ENCODE data around the gene IL1A. TPM values are rescaled to one million over a fixed set of nuclear protein-coding genes. Genes with fewer than 3 reads are reported as not detected.
A peak's percentile ranks its signal among the peaks of the same experiment; 100 is the strongest.

The IL1A gene
- total and polyA plus RNA-seq, 9 of the 15 experiments (the other 6 are each of a cell fraction or from before 2014, with no cell fraction given) = 0.03 to 0.27 (median 0.14) TPM; not detected in 2

DNA sequence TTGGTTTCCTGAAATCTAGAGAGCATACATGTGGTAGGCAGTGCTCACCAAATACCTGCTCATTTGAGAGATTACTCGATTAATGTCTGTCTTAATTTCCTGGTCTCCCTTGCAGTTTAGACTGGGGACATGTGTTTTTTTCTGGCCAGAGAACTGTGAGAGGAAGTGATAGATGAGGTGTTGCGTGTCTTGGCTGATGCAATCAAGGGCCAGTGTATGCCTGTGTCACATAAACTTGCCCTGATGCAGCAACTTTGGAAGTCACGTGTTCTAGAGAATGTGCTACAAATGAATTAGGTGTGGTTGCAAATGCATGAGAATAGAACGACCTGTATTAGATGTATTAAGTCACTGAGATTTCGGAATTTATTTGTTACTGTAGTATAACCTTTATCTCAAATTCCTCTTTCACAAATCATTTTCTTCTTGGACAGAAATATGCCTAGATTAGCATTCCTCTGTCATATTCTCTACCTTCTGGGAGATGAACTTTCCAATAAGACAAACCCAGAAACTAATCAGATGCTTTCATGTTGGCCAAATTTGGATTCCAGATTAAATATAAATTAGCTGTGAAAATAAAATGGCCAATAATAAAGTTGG, 9.9 kb upstream of the IL1A start (continued):
- TF ChIP-seq TCF7 (IDR thresholded peaks at IDR 0.05; ENCODE audit: borderline replicate concordance) (no peak), MTA3 (IDR thresholded peaks at IDR 0.05; ENCODE audit: borderline replicate concordance) (peak; percentile 85), TFAM (CRISPR knock-in tag; conservative IDR thresholded peaks at IDR 0.05) (no peak), BCOR (IDR thresholded peaks at IDR 0.05) (peak; percentile 27; the same call in 1 of the 2 replicates), NKRF (IDR thresholded peaks at IDR 0.05; ENCODE audit: borderline replicate concordance) (peak; percentile 37; the same call in 1 of the 2 replicates), GTF2F1 (IDR thresholded peaks at IDR 0.05; ENCODE audit: low read depth, low read length) (no peak), ZNF445 (CRISPR knock-in tag; IDR thresholded peaks at IDR 0.05; ENCODE audit: low read depth) (no peak), OTX1 (CRISPR knock-in tag; IDR thresholded peaks at IDR 0.05) (0 out of 2 replicates have a peak, but pooled peaks have one; percentile 31), ZNF778 (CRISPR knock-in tag; IDR thresholded peaks at IDR 0.05) (no peak), TAL1 (IDR thresholded peaks at IDR 0.05) (peak; percentile 44), PREB (CRISPR knock-in tag; IDR thresholded peaks at IDR 0.05) (no peak), ZNF23 (CRISPR knock-in tag; IDR thresholded peaks at IDR 0.05) (no peak), RNF2 (IDR thresholded peaks at IDR 0.05) (peak; percentile 92), SMARCE1 (IDR thresholded peaks at IDR 0.05) (peak; percentile 83), HIVEP1 (CRISPR knock-in tag; IDR thresholded peaks at IDR 0.05) (0 out of 2 replicates have a peak, but pooled peaks have one; percentile 10), ZFPM2 (CRISPR knock-in tag; IDR thresholded peaks at IDR 0.05) (no peak), GATA2 (CRISPR knock-in tag; IDR thresholded peaks at IDR 0.05) (0 out of 2 replicates have a peak, but pooled peaks have one; percentile 34), E2F1 (CRISPR knock-in tag; IDR thresholded peaks at IDR 0.05) (no peak)
- TF ChIP-seq, protein P1, sequence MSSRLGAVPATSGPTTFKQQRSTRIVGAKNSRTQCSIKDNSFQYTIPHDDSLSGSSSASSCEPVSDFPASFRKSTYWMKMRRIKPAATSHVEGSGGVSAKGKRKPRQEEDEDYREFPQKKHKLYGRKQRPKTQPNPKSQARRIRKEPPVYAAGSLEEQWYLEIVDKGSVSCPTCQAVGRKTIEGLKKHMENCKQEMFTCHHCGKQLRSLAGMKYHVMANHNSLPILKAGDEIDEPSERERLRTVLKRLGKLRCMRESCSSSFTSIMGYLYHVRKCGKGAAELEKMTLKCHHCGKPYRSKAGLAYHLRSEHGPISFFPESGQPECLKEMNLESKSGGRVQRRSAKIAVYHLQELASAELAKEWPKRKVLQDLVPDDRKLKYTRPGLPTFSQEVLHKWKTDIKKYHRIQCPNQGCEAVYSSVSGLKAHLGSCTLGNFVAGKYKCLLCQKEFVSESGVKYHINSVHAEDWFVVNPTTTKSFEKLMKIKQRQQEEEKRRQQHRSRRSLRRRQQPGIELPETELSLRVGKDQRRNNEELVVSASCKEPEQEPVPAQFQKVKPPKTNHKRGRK (tag; IDR thresholded peaks at IDR 0.05) = no peak
- TF ChIP-seq, protein P2, sequence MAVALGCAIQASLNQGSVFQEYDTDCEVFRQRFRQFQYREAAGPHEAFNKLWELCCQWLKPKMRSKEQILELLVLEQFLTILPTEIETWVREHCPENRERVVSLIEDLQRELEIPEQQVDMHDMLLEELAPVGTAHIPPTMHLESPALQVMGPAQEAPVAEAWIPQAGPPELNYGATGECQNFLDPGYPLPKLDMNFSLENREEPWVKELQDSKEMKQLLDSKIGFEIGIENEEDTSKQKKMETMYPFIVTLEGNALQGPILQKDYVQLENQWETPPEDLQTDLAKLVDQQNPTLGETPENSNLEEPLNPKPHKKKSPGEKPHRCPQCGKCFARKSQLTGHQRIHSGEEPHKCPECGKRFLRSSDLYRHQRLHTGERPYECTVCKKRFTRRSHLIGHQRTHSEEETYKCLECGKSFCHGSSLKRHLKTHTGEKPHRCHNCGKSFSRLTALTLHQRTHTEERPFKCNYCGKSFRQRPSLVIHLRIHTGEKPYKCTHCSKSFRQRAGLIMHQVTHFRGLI (CRISPR knock-in tag; IDR thresholded peaks at IDR 0.05) = no peak; the same call in 1 of the 2 replicates
- TF ChIP-seq, protein P3, sequence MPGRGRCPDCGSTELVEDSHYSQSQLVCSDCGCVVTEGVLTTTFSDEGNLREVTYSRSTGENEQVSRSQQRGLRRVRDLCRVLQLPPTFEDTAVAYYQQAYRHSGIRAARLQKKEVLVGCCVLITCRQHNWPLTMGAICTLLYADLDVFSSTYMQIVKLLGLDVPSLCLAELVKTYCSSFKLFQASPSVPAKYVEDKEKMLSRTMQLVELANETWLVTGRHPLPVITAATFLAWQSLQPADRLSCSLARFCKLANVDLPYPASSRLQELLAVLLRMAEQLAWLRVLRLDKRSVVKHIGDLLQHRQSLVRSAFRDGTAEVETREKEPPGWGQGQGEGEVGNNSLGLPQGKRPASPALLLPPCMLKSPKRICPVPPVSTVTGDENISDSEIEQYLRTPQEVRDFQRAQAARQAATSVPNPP (IDR thresholded peaks at IDR 0.05; ENCODE audit: borderline replicate concordance, insufficient read depth, insufficient read length) = no peak

All from K562 (cell line).